Anterior cingulate cortex (tissue), 58 donors: ENCODE measurements around the gene PRRX2.

ENCODE experiments used
- DNase-seq, 58 donors: peaks; one replicate each; lab custom pipeline; 2025; lab: John Stamatoyannopoulos, UW

Gene PRRX2

DNA sequence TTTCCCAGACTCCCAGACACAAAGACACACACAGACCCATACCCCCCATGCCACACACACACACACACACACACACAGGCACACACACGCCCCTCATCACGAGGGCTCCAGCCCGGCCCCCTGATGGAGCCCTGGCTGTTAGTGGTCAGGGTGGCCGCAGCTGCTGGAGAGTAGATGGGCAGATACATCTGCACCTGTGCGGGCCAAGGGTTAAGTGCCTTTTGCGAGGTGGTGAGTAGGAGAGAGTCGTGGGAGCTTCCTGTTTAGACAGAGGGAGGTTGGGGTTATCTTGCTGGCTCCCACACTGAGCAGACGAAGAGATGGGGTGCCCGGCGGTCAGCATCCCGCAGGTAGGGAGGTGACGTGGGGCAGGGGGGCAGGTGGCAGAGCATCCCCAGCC is 8.2 kb downstream of the PRRX2 start:
- no peak for DNase-seq

DNA sequence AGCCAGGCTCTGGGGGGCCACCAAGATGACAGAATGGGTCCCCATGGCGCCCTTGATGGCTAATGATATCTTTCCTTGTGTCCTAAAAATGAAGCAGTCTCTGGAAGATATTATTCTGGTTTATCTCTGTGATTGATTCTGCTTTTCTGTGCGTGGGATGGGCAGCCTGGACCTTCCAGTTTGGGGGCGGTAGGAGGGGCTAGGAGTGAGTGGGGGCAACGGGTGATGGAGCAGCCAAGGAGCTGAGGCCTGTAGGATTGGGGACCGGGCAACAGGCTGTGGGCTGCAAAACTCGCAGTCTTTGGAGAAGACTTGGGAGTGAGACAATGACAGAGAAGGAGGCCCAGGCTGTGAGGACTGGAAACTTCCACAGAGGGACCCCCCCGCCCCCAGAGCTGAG is 8.8 kb downstream of the PRRX2 start:
- DNase-seq, result no peak

DNA sequence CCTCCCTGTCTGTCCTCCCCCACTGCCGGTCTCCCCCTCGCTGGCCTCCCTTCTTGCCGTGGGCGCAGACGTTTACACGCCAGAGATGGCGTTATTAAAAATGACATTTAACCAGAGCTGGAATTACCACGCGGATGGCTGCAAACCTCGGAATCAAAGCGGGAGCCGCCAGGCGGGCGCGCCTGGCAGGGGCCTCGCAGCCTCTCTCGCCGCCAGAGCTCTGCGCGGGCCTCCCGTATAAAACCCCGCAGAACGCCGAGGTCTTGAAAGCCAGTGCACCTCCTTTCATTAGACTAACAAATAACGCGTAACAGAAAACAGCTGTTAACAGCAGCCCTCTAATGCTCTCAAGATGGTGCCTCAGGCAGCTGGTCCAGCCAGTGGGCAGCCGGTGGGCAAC is 10.2 kb downstream of the PRRX2 start:
- no peak for DNase-seq

DNA sequence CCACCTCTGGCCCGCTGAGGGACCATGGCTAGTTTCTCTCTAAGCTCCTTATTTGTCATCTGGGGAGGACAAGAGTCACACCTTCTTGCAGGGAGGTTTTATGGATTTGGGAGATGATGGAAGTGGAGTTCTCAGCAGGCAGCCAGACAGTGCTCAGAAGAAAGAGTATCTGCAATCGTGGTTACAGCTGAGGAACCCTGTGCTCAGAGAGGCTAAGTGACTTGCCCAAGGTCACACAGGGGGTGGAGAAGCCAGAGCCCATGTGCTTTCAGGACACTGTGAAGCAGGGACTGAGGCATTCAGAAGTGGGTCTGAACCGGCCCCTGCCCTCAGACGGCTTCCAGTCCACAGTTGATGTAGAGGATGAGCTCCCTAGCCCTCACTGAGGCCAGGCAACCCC is 10.8 kb downstream of the PRRX2 start:
- no peak for DNase-seq

DNA sequence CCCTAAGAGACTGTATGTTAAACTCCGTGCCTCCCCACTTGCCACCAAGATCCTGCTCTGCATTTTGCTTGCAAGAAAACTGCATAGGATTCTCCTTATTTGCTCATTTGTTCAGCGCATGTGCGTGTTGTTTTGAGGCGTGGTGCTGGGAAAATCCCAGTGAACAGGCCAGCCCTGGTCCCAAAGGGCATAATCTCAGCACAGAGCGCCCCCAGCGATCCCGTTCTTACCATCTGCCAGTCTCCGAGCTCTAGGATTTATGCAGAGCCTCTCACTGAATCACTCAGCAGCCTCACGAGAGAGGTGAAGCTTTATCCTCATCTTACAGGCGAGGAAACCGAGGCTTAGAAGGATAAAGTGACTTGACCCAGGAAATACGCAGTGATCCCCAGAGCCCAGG is 11.5 kb downstream of the PRRX2 start:
- no peak for DNase-seq

DNA sequence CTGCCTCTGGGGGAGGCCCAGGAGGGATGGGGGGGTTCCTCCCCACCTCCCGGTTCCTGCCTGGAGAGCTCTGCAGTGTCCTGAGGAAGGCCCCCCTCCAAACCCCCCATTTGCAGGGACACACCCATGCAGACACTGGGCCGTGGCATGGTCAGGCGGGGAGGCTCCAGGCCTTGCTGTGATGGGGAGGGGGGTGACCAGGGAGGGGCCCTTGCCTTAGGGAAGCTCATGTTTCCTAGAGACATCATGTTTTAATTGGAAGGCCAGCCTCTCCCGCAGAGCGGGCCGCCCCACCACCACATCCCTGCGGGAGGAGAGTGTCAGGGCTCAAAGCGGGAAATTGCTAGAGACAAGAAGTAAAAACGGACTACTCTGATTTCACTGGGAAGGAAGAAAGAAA is 12.0 kb downstream of the PRRX2 start:
- no peak for DNase-seq

DNA sequence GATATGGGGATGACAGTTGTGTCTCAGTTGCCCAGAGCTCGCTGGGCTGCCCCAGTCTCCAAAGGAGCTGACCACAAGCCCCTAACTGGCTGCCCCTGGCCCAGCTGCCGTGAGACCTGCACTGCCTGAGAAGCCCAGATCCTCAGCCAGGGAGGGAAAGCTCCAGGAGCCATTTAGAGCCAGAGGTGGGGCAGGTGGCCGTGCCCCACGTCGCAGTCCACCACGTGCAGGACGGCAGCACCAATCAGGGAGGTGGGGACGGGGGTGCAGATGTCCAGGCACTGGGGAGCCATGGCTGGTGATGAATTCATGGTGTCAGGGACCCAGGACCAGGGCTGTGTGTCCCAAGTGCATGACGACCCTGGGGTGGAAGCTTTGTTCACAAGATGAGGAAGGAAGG is 13.4 kb downstream of the PRRX2 start:
- DNase-seq, result no peak

DNA sequence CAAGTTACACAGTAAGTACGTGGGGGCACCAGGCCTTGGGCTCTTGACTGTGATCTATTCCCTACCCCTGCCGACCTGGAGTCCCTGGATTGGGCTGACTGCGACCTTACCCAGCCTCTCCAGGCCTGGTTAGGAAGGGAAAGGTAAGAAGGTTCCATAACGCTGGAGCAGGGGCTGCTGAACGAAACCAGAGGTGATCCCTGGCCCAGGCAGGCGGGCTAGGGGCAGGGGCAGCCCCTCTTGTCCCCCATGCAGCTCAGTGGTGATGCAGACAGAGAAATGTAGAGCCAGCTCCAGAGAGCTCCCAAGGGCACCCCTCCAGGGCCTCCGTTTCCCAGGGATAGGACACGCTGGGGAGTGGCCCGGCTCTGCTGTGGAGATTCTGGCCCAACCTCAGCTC is 14.1 kb downstream of the PRRX2 start:
- no peak for DNase-seq

DNA sequence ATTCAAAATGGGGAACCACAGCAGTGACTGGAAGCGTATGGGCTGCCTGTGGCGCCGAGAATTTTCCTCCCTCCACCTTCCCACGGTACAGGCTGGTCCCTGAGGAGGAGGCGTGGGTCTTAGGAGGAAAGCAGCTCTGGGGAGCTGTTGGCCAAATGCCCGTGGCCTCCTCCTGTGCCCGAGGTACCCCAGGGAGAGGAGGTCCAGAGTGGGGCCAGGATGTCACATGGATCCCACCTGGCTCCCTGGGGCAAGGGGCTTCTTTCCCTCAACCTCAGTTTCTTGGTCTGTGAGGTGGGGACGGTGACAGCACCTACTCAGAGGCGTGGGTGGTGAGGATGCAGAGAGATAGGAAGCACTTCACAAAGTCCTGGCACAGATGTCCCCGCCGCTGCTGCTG is 16.5 kb downstream of the PRRX2 start:
- DNase-seq, result no peak

DNA sequence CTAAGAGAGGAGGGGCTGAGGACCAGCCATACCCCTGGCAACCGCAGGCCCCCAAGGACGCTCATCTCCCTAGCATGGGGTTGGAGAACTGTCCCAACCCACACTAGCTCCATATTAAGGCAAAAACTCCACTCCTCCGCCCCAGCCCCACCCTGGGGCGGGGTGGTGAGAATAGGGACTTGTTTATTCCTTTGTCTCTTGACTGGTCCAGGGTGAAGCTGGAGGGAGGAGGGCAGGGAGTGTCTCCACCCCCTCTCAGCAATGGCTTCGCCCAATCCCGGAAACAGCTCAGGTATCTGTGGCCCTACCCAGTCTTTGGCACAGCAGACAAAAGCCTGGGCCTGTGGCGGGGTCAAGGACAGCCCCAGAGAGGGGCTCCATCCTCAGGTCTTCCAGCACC is 16.9 kb downstream of the PRRX2 start:
- DNase-seq, result no peak

DNA sequence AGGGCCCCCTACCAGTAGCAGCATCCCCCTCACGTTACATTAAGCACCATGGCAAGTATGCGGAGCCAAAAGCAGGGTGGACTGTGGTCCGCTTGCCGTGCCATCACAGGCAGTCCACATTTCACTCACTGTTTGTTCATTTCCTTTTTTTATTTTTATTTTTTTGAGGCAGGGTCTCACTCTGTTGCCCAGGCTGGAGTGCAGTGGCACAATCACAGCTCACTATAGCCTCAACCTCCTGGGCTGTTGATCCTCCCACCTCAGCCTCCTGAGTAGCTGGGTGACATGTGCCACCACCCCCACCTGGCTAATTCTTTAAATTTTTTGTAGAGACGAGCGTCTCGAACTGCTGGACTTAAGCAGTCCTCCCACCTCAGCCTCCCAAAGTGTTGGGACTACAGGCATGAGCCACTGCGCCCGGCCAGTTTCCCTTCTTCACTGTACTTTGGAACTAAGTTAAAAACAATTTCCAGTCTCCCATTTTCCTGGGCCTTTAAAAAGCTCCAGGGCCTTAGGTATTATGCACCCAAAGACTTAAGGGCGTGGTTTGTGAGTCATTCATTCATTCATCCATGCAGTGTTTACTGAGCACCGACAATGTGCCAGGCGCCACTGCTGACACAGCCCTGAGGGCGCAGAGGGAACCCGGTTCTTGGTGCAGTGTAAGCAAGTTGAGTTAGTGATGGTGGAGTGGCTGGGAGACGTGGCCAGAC is 19.9 kb downstream of the PRRX2 start:
- DNase-seq, result no peak

DNA sequence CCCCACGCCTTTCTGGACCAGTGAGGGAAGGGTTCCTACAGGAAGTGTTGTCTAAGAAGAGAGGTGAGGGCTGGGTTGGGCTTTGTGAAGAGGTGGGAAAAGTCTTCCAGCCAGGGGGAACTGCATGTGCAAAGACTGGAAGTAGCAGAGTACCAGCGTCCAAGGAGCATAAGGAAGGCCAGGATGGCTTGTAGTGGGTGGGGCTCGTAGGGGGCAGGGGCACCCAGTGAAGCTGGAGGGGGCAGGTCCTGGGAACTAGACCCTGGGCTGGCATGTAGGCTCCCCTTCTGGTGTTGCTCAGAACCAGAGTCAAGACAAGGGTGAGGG is 20.4 kb downstream of the PRRX2 start:
- DNase-seq, result no peak

DNA sequence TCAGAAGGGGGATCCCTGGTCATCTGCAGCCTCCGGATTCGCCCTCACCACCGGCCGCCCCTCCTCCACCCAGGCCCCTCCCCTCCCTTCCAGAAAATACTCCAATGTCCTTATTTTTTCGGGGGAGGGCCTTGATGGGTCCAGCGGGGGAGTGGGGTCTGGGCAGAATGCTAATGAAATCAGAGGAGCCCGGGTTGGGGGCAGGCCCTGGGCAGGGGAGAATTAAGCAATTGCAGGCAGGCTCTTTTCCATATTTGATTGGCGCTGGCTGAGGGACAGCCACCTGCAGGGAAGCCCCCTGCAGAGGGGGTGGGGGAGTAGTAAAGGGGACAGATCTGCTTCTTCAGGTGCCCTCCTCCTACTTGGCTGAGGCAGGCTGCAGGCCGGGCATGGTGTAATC is 21.3 kb downstream of the PRRX2 start:
- DNase-seq, result no peak

DNA sequence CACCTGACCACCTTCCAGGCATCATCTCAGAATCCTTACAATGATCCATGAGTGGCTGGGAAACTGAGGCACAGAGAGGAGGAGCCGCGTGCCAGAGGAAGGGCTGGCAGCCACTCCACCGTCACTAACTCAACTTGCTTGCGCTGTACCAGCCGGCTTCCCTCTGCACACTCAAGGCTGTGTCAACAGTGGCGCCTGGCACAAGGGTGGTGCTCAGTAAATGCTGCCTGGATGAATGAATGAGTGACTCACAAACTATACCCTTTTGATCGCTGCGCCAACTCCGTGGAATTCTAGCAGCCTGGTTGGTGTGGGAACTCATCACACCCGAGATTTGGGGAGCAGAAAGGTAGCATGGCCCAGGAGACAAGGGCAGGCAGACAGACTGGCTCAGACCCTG is 21.9 kb downstream of the PRRX2 start:
- DNase-seq, result no peak

DNA sequence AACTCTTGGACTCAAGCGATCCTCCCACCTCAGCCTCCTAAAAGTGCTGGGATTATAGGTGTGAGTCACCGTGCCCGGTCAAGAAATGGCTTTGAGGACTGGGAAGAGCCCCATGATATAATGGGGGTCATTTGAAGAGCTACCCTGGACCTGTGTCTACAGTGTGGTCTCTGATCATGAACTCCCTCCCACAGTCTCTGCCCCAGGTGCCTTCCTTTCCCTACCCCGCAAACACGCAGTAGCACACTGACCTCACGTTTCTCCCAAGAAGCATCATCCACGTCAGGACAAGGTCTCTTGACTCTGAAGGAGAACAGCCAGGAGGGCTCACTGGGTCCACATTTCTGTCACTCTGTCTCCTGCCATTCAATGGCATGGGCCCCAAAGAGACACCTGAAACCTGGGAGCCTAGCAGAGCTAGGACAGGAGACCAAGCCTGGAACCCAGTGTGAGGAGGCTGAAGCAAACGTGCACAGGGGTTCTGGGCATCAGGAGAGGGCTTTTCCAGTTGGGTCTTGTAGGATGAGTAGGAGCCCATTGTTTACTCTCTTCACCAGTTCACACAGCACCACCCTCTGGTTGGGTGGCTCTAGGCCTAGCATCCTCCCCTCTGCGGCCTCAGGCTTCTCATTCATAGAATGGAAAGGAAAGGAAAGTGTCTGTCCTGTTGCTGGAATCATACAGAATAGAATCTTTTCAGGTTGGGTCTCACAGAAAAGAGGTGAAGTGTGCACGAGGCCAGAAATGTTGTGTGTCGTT is 23.0 kb downstream of the PRRX2 start:
- no peak for DNase-seq

DNA sequence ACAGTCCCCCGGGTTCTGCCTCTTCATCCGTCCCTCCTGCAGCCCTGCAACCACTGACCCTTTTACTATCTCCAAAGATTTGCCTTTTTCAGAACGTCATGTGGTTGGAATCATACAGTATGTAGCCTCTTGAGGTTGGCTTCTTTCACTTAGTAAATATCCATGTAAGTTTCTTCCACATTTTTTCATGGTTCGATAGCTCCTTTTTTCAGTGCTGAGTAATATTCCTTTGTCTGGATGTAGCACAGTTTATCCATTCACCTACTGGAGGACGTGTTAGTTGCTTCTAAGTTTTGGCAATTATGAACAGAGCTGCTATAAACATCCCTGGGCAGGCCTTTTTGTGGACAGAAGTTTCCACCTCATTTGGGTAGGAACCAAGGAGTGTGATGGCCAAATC is 27.1 kb downstream of the PRRX2 start:
- no peak for DNase-seq

DNA sequence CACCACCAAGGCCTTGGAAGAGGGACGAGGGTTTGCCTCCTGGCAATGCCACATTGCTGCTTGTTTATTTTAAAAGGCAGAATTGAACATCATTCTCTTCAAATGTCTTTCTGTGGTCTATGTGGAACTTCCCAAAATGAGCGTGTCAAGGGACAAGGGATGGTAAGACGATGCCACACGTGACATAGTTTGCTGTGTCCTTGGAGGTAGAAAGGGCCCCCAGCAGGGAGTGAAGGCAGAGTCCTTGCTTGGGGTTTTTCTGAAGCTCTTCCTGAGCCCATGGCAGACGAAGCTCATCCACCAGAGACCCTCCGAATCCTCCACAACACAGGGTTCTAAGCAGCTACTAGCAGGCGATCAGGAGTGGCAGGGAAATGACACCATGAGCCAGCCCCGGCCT is 28.3 kb downstream of the PRRX2 start:
- no peak for DNase-seq

DNA sequence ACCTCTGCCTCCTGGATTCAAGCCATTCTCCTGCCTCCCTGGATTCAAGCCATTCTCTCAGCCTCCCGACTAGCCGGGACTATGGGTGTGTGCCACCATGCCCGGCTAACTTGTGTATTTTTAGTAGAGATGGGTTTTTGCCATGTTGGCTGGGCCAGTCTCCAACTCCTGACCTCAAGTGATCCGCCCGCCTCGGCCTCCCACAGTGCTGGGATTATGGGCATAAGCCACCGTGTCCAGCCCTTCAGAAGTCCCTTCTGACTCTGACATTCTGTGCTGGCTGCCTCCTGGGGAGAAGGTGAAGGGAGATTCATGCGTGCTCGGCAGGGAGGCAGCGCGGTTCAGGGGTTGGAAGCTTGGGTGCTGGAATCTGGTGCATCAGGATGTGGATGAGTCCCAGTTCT is 28.8 kb downstream of the PRRX2 start:
- DNase-seq, result no peak

DNA sequence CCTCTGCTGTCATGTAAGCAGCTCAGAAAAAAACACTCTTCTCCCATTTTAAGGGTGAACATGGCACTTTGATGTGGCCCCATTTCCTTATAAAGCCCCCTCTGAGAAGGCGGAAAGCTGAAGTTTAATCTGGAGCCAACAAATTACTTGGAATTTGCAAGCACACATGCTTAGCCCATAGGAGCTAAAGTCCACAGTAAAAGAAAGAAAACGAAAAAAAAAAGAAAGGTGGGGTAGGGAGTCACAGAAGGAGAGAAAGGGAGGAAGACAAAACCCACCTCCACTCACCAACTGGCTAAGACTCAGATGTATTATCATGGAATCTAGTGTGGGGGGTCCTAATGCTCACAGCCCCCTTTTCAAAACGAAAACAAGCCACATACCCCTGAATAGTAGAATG is 30.4 kb downstream of the PRRX2 start:
- no peak for DNase-seq

DNA sequence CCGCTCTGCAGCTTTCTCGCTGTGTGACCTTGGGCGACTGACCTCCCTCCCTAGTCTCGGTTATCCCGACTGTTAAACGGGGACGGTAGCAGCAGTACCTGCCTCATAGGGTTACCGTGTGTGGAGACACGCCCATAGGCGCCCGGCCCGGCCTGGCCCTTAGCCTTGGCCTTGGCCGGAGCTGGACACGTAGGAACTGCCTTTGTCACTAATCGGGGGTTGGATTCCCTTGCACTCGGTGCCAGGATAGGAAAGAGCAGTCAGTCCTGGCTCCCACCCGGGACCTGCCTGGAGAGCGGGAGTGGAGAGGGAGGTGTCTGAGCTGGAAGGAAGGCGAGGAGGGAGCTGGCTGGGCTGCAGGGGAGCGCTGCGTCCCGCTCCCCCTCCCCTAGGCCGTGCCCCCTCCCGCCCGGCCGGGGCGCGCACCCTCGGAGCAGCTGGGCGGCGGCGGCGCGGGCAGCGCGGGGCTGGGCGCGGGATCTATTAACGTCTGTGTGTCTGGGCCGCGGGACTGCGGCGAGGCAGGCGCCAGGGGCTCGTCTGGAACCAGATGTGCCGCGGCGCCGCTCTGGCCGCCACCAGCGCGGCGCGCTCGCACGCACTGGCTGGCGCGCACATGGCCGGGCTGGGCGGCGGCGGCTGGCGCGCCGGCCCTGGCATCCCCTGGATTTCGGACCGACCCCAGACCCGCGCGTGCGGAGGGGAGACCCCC is 31.7 kb downstream of the PRRX2 start:
- peak in 4 of 58 donors; percentile 7 to 44 (median 25) for DNase-seq

DNA sequence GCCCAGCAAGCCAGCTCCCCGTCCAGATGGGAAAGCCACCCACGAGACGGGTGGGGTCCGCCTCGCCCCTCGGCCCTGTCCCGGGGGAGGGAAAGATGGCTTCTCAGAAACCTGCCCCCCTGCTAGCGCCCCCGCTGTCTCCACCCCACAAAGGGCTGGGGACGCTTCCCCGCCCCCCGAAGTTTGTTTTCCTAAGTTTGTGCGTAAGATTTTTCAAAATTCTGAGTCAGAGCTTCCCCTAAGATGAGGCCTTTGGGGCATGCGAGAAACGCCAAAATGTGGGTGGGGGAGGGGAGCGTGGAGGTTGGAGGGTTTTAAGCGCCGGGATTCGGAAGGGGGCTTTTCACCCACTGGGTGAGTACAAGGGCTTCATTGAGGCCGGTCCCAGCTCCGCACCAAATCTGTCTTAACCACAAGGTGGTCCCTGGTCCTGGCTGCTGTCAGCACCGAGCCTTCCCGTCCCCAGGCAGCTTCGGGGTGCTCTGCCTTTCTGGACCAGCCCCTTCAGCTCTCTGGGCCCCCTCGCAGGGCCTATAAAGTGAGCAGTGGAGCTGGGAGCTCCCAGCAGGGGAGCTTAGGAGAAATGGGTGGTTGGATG is 32.3 kb downstream of the PRRX2 start:
- DNase-seq, result no peak
